ENCODE measurements around the gene KAZALD1.

The KAZALD1 gene

DNA sequence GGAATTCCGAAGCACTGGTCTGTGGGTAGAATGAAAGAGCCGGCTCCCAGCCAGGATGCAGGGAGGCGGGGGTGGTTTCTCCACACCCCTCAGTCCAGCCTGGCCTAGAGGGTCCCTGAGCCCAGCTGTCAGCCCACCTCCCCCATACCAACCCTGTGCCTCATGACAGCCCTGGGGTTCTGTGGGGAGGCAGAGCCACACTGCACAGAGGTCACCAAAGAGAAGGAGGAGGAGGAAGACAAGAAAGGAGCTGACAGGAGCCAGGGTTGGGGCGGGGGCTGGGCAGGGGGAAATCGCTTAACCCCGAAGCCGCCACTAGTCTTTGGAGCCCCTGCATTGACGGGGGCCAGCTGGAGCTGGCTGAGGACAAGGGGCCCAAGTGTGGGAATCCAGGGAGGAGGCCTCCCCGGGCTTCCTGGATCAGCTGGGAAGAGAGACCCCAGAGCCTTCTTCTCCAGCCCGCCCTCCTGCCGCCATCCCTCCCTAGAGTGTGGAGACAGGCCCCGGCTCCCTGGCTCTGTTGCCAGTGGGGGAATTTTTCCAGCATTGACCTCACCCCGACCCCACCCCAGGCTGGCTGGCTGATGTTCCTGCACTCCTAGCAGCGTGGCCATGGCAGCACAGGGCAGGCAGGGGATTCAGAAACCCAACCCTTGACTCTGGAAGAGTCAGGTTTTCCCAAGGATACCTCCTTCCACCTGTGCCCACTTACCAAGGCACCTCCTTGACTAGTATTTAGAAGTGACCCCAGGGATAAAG, 32.5 kb downstream of the KAZALD1 start:
- Histone ChIP-seq H2BK12ac (ENCODE audit: low read length in 2 of 2) (no peak overlapping the region), H3K27me3 (ENCODE audit: control insufficient read depth in 1 of 2, insufficient read depth in 1 of 2, low read length in 2 of 2) (peaks cover 50 to 94% of the 10 kb centered on the region in 2 experiments), H2AFZ (ENCODE audit: low read depth, low read length) (no peak overlapping the region), H3K14ac (ENCODE audit: low read length in 2 of 2) (no peak overlapping the region), H2AK5ac (ENCODE audit: low read length, severe bottlenecking) (no peak overlapping the region), H3K9me3 (ENCODE audit: control insufficient read depth, low read length) (no peaks in the 10 kb centered on the region), H3K9ac (ENCODE audit: low read length) (no peak overlapping the region), H3K18ac (ENCODE audit: low read depth in 1 of 2, low read length in 2 of 2) (no peak overlapping the region), H3K36me3 (ENCODE audit: control insufficient read depth in 1 of 2, insufficient read depth in 2 of 2, low read depth in 1 of 2, low read length in 2 of 2) (no peaks in the 10 kb centered on the region), H3K4ac (ENCODE audit: low read depth in 1 of 2, low read length in 2 of 2) (no peak overlapping the region), H4K8ac (ENCODE audit: low read length) (no peak overlapping the region), H3K4me1 (ENCODE audit: control insufficient read depth, insufficient read depth, low read depth, low read length) (no peaks in the 10 kb centered on the region), H2BK5ac (ENCODE audit: low read depth, low read length, poor library complexity, severe bottlenecking) (no peak overlapping the region), H3K23ac (ENCODE audit: low read length in 2 of 2) (no peak overlapping the region), H2BK120ac (ENCODE audit: low read depth, low read length) (no peak overlapping the region), H3K4me3 (ENCODE audit: insufficient read depth in 1 of 2, low read depth in 1 of 2, low read length in 2 of 2) (no peak overlapping the region), H3K4me2 (ENCODE audit: low read length, poor library complexity, severe bottlenecking) (no peak overlapping the region), H4K91ac (ENCODE audit: low read length) (no peak overlapping the region), H2BK15ac (ENCODE audit: low read depth, poor library complexity, severe bottlenecking) (no peak overlapping the region), H3K79me1 (replicated peaks; ENCODE audit: low read length, poor library complexity, severe bottlenecking) (no peaks in the 10 kb centered on the region), H3K27ac (ENCODE audit: low read length, poor library complexity, severe bottlenecking) (no peak overlapping the region)
- WGBS = 64% methylated on average over 14 of the region's 14 CpGs
- DNase-seq = no peak

DNA sequence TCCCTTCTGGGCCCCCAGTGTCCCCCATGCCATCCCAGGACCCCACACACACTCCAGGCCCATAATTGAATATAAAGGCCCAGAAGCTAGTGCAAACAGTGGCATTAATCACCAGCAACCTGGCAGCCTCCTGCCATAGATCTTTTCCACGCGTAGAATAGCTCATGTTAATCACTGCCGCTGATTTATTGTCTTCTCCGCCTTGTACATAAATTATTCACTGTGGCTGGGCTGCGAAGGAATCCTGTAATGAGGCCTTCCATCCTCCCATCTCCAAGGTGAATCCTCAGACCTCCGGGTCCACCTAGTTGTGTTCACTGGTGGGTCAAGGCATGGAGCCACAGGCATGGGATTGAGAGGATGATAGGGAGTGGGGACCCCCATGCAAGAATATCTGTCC, 33.2 kb downstream of the KAZALD1 start:
- no peaks in the 10 kb centered on the region for H3K9me3 ChIP-seq (ENCODE audit: control insufficient read depth, low read length)
- no peaks in the 10 kb centered on the region for H3K36me3 ChIP-seq (ENCODE audit: control insufficient read depth in 1 of 2, insufficient read depth in 2 of 2, low read depth in 1 of 2, low read length in 2 of 2)
- no peak overlapping the region for H4K8ac ChIP-seq (ENCODE audit: low read length)
- no peak overlapping the region for H4K91ac ChIP-seq (ENCODE audit: low read length)
- no peak overlapping the region for H2AK5ac ChIP-seq (ENCODE audit: low read length, severe bottlenecking)
- no peak for DNase-seq
- no peak overlapping the region for H2BK15ac ChIP-seq (ENCODE audit: low read depth, poor library complexity, severe bottlenecking)
- H3K27ac ChIP-seq (ENCODE audit: low read length, poor library complexity, severe bottlenecking) = no peak overlapping the region
- 79% methylated on average over 5 of the region's 6 CpGs for WGBS
- no peak overlapping the region for H3K9ac ChIP-seq (ENCODE audit: low read length)
- H3K18ac ChIP-seq (ENCODE audit: low read depth in 1 of 2, low read length in 2 of 2) = no peak overlapping the region
- no peaks in the 10 kb centered on the region for H3K79me1 ChIP-seq (replicated peaks; ENCODE audit: low read length, poor library complexity, severe bottlenecking)
- H2BK5ac ChIP-seq (ENCODE audit: low read depth, low read length, poor library complexity, severe bottlenecking) = no peak overlapping the region
- H2AFZ ChIP-seq (ENCODE audit: low read depth, low read length) = no peak overlapping the region
- no peak overlapping the region for H3K4ac ChIP-seq (ENCODE audit: low read depth in 1 of 2, low read length in 2 of 2)
- no peak overlapping the region for H2BK120ac ChIP-seq (ENCODE audit: low read depth, low read length)
- no peak overlapping the region for H2BK12ac ChIP-seq (ENCODE audit: low read length in 2 of 2)
- H3K23ac ChIP-seq (ENCODE audit: low read length in 2 of 2) = no peak overlapping the region
- H3K4me3 ChIP-seq (ENCODE audit: insufficient read depth in 1 of 2, low read depth in 1 of 2, low read length in 2 of 2) = no peak overlapping the region
- H3K14ac ChIP-seq (ENCODE audit: low read length in 2 of 2) = no peak overlapping the region
- peaks cover 50 to 94% of the 10 kb centered on the region in 2 experiments for H3K27me3 ChIP-seq (ENCODE audit: control insufficient read depth in 1 of 2, insufficient read depth in 1 of 2, low read length in 2 of 2)
- no peaks in the 10 kb centered on the region for H3K4me1 ChIP-seq (ENCODE audit: control insufficient read depth, insufficient read depth, low read depth, low read length)
- no peak overlapping the region for H3K4me2 ChIP-seq (ENCODE audit: low read length, poor library complexity, severe bottlenecking)

- Histone ChIP-seq H4K91ac (ENCODE audit: low read length) (no peak overlapping the region), H2AK5ac (ENCODE audit: low read length, severe bottlenecking) (no peak overlapping the region), H2BK120ac (ENCODE audit: low read depth, low read length) (no peak overlapping the region), H2BK5ac (ENCODE audit: low read depth, low read length, poor library complexity, severe bottlenecking) (no peak overlapping the region), H3K36me3 (ENCODE audit: control insufficient read depth in 1 of 2, insufficient read depth in 2 of 2, low read depth in 1 of 2, low read length in 2 of 2) (no peaks in the 10 kb centered on the region), H3K27ac (ENCODE audit: low read length, poor library complexity, severe bottlenecking) (no peak overlapping the region), H3K4me2 (ENCODE audit: low read length, poor library complexity, severe bottlenecking) (no peak overlapping the region), H3K27me3 (ENCODE audit: control insufficient read depth in 1 of 2, insufficient read depth in 1 of 2, low read length in 2 of 2) (peaks cover 53 to 94% of the 10 kb centered on the region in 2 experiments), H3K4ac (ENCODE audit: low read depth in 1 of 2, low read length in 2 of 2) (no peak overlapping the region), H3K4me1 (ENCODE audit: control insufficient read depth, insufficient read depth, low read depth, low read length) (no peaks in the 10 kb centered on the region), H3K9me3 (ENCODE audit: control insufficient read depth, low read length) (no peaks in the 10 kb centered on the region), H4K8ac (ENCODE audit: low read length) (no peak overlapping the region), H3K9ac (ENCODE audit: low read length) (no peak overlapping the region), H2BK12ac (ENCODE audit: low read length in 2 of 2) (no peak overlapping the region), H2BK15ac (ENCODE audit: low read depth, poor library complexity, severe bottlenecking) (no peak overlapping the region), H3K14ac (ENCODE audit: low read length in 2 of 2) (no peak overlapping the region), H2AFZ (ENCODE audit: low read depth, low read length) (no peak overlapping the region), H3K4me3 (ENCODE audit: insufficient read depth in 1 of 2, low read depth in 1 of 2, low read length in 2 of 2) (no peak overlapping the region), H3K18ac (ENCODE audit: low read depth in 1 of 2, low read length in 2 of 2) (no peak overlapping the region), H3K79me1 (replicated peaks; ENCODE audit: low read length, poor library complexity, severe bottlenecking) (no peaks in the 10 kb centered on the region), H3K23ac (ENCODE audit: low read length in 2 of 2) (no peak overlapping the region)
- WGBS = 24% methylated on average over 5 of the region's 7 CpGs
- DNase-seq = peak; percentile 60
These were observed 33.9 kb downstream of the KAZALD1 start for GRCh38 chr10:101095550-101096213.

DNA sequence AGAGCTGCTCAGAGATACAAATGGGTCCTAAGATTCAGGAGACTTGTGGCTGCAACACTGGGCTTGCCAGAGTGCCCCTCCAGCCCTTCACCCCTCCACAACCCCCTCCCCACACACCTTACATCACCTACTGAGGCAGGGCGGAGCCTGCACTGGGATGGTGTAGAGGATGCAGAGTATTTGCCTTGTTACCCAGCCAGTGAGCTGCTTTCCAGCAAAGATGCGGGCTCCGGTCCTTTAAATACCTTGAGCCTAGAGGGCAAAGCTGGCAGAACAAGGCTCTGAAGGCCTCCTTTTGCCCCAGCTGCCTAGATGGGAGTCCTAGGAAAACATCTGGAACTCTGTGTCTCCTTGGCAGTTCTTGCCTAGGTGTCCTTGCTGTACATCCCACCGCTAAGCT, 34.6 kb downstream of the KAZALD1 start:
- Histone ChIP-seq H3K4me1 (ENCODE audit: control insufficient read depth, insufficient read depth, low read depth, low read length) (no peaks in the 10 kb centered on the region), H3K9me3 (ENCODE audit: control insufficient read depth, low read length) (no peaks in the 10 kb centered on the region), H3K18ac (ENCODE audit: low read depth in 1 of 2, low read length in 2 of 2) (no peak overlapping the region), H4K8ac (ENCODE audit: low read length) (no peak overlapping the region), H3K4ac (ENCODE audit: low read depth in 1 of 2, low read length in 2 of 2) (no peak overlapping the region), H3K36me3 (ENCODE audit: control insufficient read depth in 1 of 2, insufficient read depth in 2 of 2, low read depth in 1 of 2, low read length in 2 of 2) (no peaks in the 10 kb centered on the region), H3K79me1 (replicated peaks; ENCODE audit: low read length, poor library complexity, severe bottlenecking) (no peaks in the 10 kb centered on the region), H2BK5ac (ENCODE audit: low read depth, low read length, poor library complexity, severe bottlenecking) (no peak overlapping the region), H3K4me2 (ENCODE audit: low read length, poor library complexity, severe bottlenecking) (no peak overlapping the region), H2BK12ac (ENCODE audit: low read length in 2 of 2) (no peak overlapping the region), H3K9ac (ENCODE audit: low read length) (no peak overlapping the region), H2AK5ac (ENCODE audit: low read length, severe bottlenecking) (no peak overlapping the region), H3K27me3 (ENCODE audit: control insufficient read depth in 1 of 2, insufficient read depth in 1 of 2, low read length in 2 of 2) (peaks cover 57 to 94% of the 10 kb centered on the region in 2 experiments), H2BK120ac (ENCODE audit: low read depth, low read length) (no peak overlapping the region), H3K14ac (ENCODE audit: low read length in 2 of 2) (no peak overlapping the region), H3K4me3 (ENCODE audit: insufficient read depth in 1 of 2, low read depth in 1 of 2, low read length in 2 of 2) (no peak overlapping the region), H2BK15ac (ENCODE audit: low read depth, poor library complexity, severe bottlenecking) (no peak overlapping the region), H3K23ac (ENCODE audit: low read length in 2 of 2) (no peak overlapping the region), H4K91ac (ENCODE audit: low read length) (no peak overlapping the region), H3K27ac (ENCODE audit: low read length, poor library complexity, severe bottlenecking) (no peak overlapping the region), H2AFZ (ENCODE audit: low read depth, low read length) (no peak overlapping the region)
- WGBS = 94% methylated on average over 4 of the region's 4 CpGs
- no peak for DNase-seq

All from mesenchymal stem cell (in vitro differentiated cells and primary cell).